SK-N-DZ (cell line): ENCODE measurements around the gene ACOT7.
"Not testable (repeated sequence)": the region's sequence is repeated elsewhere in the genome, so short reads cannot be mapped to it uniquely, and the experiment has no call there.

Source experiments
- DNase-seq: peaks from one replicate; pipeline ENCODE4 v3.0.0-alpha.2; 2015; ENCODE audit warnings: low spot score

ACOT7 gene

DNA sequence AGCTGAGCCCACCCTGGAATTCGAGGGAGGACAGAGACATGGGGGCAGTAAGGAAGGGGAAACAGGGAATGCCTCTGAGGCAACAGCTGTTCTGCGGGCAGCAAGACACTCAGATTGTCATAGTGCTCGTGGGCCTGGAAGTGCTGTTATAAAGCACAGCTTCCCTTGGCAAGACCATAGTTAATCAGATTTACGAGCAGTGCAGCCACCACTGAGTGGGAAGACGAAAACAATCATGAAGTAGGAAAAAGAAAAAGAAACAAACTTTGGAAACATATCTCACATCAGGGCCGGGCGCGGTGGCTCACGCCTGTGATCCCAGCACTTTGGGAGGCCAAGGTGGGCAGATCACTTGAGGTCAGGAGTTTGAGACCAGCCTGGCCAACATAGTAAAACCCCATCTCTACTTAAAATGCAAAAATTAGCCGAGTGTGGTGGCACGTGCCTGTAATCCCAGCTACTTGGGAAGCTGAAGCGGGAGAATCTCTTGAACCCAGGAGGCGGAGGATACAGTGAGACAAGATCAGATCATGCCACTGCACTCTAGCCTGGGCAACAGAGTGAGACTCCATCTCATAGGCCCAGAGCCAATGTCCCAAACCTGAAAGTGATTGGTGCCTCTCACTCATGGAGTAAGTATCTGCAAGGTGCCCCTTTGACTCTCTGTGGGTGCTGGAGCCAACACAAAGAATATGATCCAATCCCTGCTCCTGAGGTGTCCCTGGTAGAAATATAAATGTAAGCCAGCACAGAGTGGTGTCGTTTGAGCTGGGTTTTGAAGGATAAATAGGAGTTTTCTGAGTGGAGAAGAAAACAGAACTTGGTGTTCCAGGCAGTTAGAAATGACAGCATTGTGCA, 77.1 kb downstream of the ACOT7 start:
- DNase-seq = no peak

GRCh38 chr1:6314503-6314902, 79.1 kb downstream of the ACOT7 start:
- no peak for DNase-seq

- no peak for DNase-seq
Observed at GRCh38 chr1:6313393-6314200, 80.0 kb downstream of the ACOT7 start.

DNA sequence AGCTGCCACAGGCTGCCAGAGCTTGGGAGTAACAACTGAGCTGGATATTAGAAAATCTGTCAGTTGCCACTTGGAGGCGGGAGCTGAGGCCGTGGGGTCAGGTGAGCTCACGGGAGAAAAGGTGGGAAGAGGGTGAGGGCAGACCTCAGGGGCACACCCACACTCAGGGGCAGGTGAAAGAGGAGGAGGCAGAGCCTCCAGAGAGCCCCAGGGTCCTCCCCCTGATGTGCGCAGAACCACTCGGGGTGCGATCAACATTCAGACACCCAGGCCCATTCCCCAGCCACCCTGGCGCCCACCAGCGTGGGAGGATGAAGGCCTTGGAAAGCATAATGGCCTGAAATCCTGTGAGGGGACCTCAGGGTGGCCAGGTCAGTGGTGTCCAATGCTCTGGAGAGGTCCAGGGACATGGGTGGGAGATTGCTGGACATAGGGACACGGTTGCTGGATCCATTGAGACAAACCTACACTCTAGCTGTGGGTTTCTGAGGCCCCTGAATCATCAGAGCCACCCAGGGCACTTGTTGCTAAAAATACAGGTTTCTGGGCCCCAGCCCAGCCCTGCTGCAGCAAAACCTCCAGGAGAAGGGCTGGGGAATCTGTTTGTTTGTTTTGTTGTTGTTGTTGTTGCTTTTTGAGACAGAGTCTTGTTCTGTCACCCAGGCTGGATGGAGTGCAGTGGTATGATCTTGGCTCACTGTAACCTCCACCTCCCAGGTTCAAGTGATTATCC, 83.3 kb downstream of the ACOT7 start:
- DNase-seq = no peak

DNA sequence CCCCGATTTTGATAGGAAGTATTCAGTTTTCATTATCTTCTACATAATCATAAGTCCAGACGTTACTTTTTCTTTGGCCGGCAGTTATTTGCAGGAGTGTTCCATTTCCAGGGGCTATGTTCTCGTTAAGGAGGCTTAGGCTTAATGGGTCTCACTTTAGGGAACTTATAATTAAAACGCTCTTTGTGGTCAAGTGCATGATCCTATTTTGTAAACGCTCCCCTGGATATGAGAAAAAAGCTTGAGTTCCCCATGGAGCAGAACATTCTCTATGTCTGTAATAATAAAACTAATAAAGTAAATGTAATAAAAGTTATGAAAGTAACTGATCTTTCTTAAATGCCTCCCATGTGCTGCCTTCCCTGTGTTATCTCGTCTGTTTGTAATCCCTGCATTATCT, 84.0 kb downstream of the ACOT7 start:
- DNase-seq = no peak

DNA sequence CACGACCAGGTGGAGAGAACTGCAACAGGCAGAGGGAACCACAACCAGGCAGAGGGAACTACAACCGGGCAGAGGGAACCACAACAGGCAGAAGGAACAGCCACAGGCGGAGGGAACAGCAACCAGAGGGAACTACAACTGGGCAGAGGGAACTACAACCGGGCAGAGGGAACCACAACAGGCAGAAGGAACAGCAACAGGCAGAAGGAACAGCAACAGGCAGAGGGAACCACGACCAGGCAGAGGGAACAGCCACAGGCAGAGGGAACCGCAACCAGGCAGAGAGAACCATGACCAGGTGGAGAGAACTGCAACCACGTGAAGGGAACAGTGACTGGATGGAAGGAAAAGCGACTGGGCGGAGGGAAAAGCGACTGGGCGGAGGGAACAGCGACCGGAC, 85.1 kb downstream of the ACOT7 start:
- DNase-seq = no peak

GRCh38 chr1:6307682-6308081, 85.9 kb downstream of the ACOT7 start:
- not testable (repeated sequence) for DNase-seq

DNA sequence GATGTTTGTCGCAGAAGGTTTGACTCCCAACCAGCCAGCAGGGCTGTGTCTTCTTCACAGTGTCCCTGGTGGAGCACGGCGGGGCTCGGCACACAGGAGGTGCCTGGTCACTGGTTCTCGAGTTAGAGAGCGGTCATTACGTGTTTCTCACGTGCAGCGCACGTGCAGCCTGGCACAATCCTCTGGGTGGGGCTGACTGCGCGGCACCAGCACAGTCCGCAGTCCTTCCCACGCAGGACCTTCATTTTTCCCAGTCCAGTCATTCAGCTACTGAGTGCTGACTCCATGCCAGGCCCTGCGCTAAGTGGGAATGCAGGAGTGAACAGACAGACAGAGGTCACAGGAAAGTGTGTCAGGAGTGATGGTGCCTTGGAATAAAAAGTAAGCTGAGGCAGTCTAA, 86.5 kb downstream of the ACOT7 start:
- no peak for DNase-seq

DNA sequence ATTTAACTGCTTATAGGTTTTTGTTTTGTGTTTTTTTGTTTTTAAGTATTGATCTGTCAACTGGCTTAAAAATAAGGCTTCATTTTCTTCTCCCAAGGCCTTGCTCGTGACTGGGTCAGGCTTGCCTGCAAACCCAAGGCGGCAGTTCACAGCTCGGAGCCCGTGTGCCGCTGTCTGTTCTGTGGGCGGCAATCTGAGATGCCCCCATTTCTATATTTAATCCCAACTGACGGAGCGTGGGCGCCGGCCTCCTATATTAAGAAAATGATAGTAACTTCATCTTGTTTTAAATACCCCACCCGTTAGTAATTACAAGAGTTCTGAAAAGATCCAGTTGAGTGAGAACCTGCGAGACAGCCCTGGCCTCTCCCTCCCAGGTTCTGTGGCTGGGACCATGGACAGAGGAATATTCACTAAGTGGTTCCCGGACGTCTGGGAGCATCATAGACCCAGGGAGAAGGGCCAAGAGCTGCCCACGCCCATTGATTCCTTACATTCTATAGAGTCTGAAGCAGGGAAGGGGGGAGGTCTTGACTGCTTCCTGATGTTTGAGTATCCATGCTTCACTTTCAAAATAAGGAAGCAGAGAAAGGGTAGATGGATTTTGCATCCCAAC, 90.1 kb downstream of the ACOT7 start:
- DNase-seq = no peak

DNA sequence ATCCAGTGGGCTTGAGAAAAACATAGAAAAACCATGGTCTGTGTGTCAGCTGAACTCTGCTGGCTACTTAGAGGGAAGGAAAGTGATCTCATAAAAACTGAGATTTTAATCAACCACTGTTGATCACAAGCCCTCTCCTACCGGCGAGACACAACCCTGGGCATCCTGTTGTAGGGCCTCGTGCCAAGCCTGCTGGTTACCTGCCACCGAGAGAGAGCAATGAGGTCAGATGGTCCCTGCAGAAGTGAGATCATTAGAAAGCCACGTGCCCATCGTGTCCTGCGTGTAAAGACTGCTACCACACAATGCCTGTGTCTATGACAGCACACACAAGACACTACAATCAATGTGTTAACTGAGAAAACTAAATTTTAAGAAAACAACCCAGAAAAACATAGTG, 91.0 kb downstream of the ACOT7 start:
- DNase-seq = no peak

DNA sequence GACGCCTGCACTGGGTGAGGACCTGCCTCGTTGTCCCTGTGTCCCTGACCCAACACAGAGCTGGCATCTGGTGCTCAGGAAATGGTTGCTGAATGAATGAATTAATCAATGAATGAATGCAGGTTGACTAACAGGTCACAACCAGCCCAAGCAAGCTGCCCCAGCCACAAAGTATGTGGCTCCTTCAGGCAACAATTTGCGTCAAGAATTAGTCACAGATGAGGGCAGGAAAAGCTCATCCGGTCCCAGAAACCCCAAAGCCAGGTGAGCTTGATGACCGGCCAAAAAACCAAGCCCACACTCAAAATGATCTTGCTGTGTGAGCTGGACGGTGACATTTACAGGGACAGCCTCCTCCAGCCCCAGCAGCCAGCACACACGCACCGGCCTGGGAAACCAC, 92.0 kb downstream of the ACOT7 start:
- DNase-seq = no peak

DNA sequence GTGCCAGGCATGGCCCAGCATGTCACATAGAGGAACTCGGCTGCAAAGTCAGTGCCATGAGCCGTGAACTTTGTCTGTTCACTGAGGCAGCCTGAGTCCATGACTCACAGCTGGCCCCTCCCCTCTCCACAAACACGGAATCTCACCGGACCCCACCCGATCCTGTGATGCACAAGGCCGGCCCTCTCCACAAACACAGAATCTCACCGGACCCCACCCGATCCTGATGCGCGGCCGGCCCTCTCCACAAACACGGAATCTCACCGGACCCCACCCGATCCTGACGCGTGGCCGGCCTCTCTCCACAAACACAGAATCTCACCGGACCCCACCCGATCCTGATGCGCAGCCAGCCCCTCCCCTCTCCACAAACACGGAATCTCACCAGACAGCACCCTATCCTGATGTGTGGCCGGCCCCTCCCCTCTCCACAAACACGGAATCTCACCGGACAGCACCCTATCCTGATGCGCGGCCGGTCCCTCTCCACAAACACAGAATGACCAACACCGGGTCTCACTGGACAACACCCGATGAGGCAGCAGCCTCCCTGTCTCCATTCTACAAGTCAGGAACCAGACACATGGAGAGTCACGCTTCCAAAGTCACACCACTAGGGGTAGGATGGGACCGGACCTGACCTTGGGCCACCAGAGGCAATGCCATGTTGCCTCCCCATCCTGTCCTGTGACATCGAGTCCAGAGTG, 93.1 kb downstream of the ACOT7 start:
- DNase-seq = no peak

DNA sequence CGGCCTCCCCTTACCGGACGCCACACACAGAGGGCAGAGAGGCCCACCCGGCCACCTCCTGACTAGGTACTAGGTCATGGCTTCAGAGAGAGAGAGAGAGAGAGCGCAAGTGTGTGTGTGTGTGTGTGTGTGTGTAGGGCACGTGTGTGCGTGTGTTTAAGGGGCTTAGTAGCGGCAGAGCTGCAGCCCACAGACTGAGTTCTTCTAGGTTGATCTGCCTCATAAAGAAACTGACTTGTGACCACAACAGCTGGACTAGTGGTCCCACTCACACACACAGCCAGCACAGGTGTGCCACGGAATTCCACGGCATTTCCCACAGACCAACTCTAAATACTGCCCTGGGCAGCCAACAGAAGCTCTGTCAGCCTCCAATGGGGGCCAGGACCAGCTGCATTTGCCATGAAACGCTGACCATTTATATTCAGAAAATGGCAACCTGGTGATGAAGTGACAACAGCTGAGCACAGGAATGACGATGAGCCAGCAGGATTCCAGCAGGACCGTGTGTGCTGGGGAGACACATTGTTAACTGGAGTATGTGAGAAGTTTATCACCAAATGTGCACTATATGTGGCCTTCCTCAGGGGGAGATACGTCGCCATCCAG, 93.9 kb downstream of the ACOT7 start:
- DNase-seq = no peak

GRCh38 chr1:6298940-6299465, 94.6 kb downstream of the ACOT7 start:
- peak; percentile 9 for DNase-seq

DNA sequence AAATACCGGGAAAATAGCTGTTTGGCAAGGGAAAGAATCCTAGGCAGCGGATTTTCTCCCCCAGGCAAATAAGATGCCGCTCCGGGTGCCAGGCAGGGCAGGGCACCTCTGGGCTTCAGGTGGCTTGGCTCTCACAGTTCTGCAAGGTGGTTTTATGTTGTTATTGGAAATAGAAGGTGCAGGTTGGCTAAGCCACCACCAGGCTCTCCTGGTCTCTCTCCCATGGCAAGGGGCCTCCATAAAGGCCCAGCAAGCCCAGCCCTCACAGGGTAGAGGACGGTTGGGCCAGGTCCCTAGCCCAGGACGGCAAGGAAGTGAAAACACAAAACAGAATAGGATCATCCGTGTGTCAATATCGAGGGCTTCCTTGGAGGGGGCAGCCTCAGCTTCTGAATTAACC, 95.0 kb downstream of the ACOT7 start:
- DNase-seq = no peak

- no peak for DNase-seq
Observed at GRCh38 chr1:6295910-6296309, 97.7 kb downstream of the ACOT7 start.

GRCh38 chr1:6294890-6295556, 98.5 kb downstream of the ACOT7 start:
- no peak for DNase-seq

- DNase-seq = no peak
Observed at GRCh38 chr1:6294080-6294889, 99.3 kb downstream of the ACOT7 start.

GRCh38 chr1:6292102-6292501, 101.5 kb downstream of the ACOT7 start:
- no peak for DNase-seq
